Renal cortical epithelial cell (primary cell): Measurements from ENCODE around the gene CFAP68. TPM values are rescaled to one million over a fixed set of nuclear protein-coding genes. Genes with fewer than 3 reads are reported as not detected.
A peak's percentile ranks its signal among the peaks of the same experiment; 100 is the strongest.

ENCODE experiments used
- DNase-seq: peaks from one replicate; pipeline ENCODE4 v3.0.0-alpha.2; 2011; ENCODE audit warnings: low read depth
- total RNA-seq: library from RNA; depleted of rRNA; stranded (reverse); fragments of >200 nt; gene quantifications from 2 replicates; pipeline ENCODE4 v1.2.3, GENCODE V29; 2014

The CFAP68 gene
- 7.6 and 20.1 TPM in 2 replicates for total RNA-seq

DNA sequence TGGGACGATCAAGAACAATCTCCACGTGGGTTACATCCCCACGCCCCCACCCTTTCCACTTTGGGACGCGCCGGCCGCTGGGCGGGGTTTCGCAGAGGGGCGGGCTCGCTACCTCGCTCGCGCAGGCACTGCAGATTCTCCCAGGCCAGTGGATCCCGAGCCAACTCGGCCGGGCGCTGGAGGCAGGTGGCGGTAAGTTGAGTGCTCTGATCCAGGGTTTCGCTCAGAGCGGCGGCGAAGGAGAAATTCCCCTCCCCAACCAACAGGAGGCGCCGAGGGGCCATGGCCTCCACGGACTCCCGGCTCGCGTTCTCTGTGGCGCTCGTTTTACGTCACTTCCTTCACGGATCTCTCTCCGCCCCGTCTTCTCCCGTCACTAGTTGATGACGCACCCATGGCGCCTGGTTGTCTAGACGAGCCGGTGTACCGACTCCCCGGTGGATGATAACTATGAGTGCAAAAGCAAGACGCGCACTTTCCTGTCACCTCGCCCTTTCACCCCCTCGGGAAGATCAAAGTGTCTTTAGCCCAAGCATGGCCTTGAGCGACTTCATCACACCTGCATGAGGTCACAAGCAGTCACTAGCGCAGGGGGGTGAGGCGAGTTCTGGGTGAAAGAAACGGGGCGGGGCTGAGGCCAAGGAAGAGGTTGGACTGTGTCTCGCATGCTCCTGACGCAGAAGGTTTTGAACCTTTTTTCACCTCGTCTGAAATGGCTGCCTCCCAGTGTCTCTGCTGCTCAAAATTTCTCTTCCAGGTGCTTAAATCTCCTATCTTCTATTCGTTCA lies at the start of gene CFAP68, which contains the start of gene FDXACB1:
Gene CFAP68 (plus strand): TSS at position 693 of the 788 bp plus-strand sequence. CDS start 20 bp downstream, at position 713.
Gene FDXACB1 (minus strand): TSS at position 317 of the 788 bp plus-strand sequence. CDS start 33 bp downstream, at position 284.
- DNase-seq = peak; percentile 93

DNA sequence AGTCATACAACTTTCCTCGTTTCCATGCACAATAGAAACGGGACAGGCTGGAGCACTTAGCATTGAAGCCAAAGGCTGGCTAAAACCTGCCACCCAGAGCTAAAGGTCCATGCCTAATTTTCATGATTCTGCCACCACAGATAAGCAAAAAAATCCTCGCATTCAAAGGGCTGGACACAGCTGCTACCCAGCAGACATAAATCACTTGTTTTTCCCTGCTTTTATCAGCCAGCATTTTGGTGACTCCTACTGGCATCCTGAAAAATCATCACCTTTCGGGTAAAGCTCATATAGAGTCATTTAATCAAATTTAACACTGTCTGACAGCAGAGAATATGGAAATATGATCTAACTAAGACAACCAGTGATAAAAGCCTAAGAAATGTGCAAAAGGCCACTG lies 45.8 kb upstream of the CFAP68 start:
- DNase-seq = peak; percentile 35

DNA sequence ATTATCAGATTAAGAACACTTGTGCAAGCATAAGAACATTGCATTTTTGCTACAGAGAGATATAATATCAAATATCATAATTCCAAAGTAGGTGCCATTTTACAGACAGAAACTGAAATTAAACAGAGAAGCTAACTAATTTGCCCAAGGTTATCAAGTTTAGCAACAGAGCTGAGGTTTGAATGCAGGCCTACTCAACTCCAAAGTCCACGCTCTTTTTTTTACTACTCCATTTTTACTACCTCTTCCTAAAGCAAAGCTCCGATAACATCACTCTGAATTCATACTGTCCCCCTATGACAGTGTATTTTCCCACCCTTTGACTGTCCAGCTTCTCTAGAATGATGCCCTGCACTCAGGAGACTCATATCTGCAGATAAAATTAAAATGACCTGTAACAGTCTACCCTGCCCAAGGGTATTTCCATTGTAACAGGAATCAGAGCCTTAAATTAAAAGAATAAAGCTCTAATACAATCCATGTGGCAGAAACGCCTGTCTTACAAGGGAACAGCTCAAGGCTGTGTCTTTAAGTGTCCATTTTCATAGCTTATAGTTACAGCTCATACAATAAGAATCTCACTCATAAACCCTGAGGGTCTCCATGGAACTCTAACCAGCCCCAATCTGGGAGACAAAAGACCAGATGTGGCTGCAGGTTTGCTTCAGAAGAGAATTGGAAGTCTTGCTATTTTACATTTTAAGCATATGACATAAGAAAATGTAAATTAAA lies 44.7 kb upstream of the CFAP68 start:
- no peak for DNase-seq

DNA sequence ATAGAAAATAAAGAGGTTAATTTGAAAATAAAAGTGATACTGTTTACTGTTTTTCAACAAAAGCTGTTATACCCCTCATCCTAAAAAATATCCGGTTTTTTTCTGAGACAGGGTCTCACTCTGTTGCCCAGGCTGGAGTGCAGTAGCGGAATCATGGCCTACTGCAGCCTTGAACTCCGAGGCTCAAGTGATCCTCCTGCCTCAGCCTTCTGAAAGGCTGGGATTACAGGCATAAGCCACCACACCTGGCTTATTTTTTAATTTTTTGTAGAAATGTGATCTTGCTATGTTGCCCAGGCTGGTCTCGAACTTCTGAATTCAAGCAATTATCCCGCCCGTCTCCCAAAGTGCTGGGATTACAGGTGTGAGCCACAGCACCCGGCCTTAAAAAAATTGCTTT lies 43.7 kb upstream of the CFAP68 start:
- DNase-seq = no peak

DNA sequence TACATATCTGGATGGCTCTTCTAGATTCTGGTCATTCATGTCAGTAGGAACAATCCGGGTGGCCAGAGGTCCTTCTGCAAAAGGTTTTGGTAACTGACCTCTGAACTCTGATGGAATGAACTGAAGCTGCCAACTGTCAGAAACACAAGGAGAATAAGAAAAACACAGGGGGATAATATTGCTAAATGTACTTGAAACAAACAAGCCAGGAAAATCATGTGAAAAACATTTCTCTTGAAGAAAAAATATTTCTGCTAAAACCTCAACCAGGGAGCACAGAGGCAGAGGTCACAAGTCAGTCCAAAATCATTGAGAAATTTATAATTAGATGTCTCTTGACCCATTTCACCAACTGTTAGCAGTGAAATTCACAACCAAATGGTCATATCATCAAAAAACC lies 43.2 kb upstream of the CFAP68 start:
- no peak for DNase-seq

DNA sequence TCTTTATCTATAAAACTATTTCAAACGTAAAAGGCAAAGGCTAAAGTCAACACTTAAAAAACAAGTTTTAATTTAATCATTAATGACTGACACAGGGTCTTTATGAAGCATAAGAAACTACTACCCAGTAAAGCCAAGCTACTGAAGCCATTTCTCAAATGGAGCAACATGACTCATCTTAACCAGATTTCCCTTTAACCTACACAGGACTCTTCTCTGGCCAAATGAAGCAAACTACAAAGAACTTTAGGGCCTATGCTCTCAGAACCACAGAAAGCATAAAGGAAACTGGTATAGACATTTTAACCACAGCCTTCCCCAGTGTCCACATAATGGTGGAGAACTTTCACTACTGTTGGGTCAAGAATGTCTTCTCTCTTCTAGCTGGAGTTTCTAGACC lies 42.6 kb upstream of the CFAP68 start:
- DNase-seq = peak; percentile 79

DNA sequence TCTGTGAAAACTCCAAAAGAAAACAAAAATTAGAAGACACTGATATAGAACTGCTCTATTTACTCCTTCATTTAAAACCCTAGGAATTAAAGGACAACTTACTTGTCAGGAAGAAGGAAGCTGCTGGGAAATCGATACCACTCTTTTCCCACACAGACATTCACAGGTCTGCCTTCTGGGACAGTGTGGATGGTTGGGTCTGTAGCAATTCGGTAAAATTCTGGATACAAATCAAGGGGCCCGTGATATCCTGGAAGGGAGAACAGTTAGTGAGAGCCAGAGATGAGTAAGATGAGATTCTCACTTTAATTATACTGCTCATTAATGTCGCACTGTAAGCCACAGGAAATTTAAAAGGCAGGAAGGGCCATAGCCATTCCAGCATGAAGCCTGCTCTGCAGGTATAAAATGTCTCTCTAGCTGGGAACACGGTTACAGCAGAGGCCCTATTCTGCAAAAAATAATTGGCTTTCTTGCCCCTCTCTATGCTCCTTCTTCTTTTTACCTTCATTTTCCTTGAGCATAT lies 41.9 kb upstream of the CFAP68 start:
- no peak for DNase-seq

GRCh38 chr11:111838054-111838453 lies 41.3 kb upstream of the CFAP68 start:
- DNase-seq = no peak

GRCh38 chr11:111840143-111840542 lies 39.2 kb upstream of the CFAP68 start:
- peak; percentile 78 for DNase-seq

DNA sequence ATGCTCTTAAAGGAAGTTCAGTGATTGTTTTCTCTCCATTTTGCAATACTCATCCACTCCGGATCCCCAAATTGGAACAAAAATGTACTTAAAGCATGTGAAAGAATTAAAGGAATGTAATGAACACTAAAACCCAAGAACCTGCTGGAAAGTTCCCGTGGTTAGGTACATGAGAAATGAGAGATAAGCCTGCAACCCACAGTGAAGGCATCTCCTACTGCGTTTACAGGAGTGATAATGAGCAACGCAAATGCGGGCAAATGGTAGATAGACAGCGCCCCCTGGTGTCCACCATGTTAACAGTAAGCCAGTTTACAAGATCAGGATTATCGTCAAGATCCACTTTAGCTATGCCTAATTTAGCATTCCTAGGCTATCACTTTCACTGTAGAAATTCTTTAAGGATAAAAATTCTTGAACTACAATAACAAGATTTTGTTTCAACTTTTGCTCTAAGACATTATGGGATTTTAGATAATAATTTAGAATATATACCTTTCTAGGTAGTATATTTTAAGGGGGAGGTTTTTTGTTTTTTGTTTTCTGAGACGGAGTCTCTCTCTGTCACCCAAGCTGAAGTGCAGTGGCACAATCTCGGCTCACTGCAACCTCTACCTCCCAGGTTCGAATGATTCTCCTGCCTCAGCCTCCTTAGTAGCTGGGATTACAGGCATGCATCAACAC lies 37.8 kb upstream of the CFAP68 start:
- DNase-seq = peak; percentile 76

DNA sequence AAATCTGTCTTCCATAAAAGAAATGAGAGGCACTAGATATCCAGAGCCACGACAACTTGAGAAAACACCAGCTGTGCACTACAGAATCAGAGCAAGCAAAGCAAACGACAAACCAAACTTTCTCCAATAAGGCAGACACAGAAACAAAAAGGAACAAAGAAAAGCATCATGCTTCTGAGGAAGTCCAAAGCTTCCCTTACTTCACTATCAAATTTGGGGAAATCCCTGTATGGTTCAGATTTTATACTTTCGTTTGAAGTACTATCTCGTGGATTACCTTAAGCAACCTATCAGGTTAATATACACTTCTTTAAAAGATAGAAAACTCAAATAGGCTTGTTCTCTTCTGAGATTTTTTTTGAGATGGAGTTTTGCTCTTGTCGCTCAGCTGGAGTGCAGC lies 35.7 kb upstream of the CFAP68 start:
- DNase-seq = no peak

GRCh38 chr11:111845276-111846028 lies 33.9 kb upstream of the CFAP68 start:
- DNase-seq = peak; percentile 28

DNA sequence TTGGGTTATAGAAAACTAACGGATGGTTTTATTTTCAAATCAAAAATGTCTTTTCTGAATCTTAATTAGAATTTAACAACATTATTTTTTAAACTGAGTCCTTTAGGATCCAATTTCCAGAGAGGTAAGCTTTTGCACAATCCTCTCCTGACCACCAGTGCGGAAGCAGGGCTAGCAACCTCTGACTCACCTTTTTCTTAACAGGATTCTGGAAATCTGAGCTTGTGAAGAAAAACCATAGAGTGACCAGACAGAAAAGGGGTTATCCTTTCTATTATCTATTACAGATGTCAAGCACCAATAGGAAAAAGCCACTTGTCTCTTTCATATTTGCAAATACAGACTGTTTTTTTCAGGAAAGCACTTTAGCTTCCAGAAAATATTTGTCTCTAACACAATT lies 33.3 kb upstream of the CFAP68 start:
- DNase-seq = peak; percentile 81

DNA sequence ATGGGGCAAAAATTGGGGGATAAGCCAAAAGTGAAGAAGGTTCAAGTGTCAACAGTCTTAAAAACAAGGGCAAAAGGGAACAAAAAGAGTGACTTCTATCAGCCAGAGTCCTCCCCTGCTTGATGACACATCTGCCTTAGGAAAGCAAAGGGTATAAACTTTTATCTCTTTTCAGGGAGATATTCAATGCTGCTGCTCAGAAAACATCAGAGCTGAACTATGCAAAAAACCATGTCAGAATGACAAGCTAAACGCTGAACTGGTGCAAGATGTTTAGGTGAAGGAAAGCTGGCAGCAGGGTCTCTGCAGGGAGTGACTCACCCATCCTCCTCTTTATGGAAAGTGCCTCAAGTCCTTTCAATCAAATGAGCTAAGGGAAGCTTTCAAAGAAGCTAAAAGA lies 32.7 kb upstream of the CFAP68 start:
- DNase-seq = peak; percentile 53

DNA sequence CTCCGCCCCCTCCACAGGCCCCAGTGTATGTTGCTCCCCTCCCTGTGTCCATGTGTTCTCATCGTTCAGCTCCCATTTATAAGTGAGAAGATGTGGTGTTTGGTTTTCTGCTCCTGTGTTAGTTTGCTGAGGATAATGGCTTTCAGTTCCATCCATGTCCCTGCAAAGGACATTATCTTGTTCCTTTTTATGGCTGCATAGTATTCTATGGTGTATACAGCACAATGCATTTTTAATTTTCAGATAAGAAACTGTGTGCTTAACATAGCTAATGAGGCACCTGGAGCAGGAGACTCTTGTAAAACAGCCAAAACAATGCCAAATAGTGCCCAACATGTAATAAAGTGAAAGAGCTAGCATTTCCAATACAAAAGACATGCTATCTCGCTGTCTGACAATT lies 29.7 kb upstream of the CFAP68 start:
- no peak for DNase-seq

- no peak for DNase-seq
These were observed 28.3 kb upstream of the CFAP68 start for GRCh38 chr11:111851067-111851466.

GRCh38 chr11:111851636-111852035 lies 27.7 kb upstream of the CFAP68 start:
- DNase-seq = peak; percentile 40

- DNase-seq = no peak
These were observed 27.2 kb upstream of the CFAP68 start for GRCh38 chr11:111852103-111852502.

- no peak for DNase-seq
These were observed 23.8 kb upstream of the CFAP68 start for GRCh38 chr11:111855506-111855905.

DNA sequence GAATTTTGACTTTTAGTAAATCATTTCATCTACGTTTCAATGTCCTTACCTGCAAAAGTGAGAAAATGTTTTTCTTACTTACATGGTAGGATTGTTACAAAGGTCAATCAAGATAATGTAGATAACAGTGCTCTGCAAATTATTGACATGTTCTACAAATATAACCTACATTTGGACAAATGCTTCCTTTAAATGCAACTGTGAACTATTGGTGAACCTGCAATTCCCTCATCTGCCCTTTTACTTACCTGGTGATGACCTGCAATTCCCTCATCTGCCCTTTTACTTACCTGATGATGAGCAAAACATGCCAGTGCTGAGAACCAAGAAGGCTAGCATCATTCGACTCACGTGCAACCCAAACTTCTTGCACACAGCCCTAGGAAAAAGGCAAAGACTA lies 19.1 kb upstream of the CFAP68 start:
- DNase-seq = no peak

- no peak for DNase-seq
These were observed 9.2 kb upstream of the CFAP68 start for GRCh38 chr11:111870113-111870512.

DNA sequence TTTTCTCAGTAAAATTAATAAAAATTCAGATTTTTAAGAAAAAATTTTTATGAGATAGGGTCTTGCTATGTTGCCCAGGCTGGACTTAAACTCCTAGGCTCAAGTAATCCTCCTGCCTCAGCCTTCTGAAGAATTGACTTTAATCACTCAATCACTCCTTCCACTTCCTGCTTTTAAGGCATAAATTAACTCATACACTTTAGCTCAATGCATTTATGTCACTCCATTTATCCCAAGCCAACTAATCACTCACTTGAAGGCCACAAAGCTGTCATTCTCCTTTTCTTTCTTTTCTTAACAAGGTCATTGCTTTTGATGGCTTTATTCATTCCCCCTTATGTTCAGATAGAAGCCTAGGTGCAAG lies 8.8 kb upstream of the CFAP68 start:
- no peak for DNase-seq
